ENCODE measurements around the gene NFIB.

Gene NFIB

DNA sequence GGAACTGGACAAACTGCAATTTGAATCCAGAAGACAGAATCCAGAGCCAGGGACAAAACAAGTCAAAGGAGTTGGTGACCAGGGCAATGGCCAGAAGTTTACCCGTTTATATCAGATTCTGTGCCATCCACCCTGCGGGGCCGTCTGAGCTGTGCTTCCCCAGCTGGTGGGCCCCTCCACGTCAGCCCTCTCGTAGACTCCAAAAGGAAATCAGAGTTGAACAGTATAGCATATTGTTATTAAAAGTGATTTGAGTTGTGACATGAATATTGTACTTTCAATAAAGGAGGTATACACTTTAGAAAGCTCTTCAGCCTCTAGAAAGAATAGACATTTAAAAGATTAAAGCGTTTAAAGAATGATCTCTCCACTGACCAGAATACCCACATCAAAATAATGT lies 102.4 kb downstream of the NFIB start:
- Histone ChIP-seq H3K4me1 (ENCODE audit: insufficient read depth, low read length) (peaks cover 13% of the 10 kb centered on the region), H3K27me3 (ENCODE audit: insufficient read depth, low read length) (no peaks in the 10 kb centered on the region), H3K4me3 (ENCODE audit: low read length) (no peak overlapping the region), H3K36me3 (ENCODE audit: insufficient read depth, low read length) (no peaks in the 10 kb centered on the region), H3K9me3 (ENCODE audit: low read length) (no peaks in the 10 kb centered on the region), H2AFZ (ENCODE audit: low read depth, low read length) (no peak overlapping the region)

DNA sequence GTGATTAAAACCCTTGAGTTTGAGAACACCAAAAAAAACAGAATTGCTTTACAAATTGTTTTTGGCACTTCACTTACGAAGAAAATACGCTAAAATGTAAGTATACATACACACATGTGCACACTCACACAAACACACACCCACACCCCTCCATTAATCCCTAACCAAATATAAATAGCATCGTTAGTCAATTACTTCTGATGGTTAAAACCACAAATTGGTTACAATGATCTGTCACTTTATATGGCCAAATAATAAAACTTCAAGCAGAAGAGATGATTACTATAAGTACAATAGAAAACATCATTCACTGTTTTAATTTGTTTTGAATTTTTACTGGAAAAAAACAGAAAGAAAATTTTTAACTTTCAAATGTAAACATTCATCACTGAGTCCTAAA lies 103.5 kb downstream of the NFIB start:
- Histone ChIP-seq H3K9me3 (ENCODE audit: low read length) (no peaks in the 10 kb centered on the region), H3K36me3 (ENCODE audit: insufficient read depth, low read length) (no peaks in the 10 kb centered on the region), H3K27me3 (ENCODE audit: insufficient read depth, low read length) (no peaks in the 10 kb centered on the region), H3K4me3 (ENCODE audit: low read length) (no peak overlapping the region), H2AFZ (ENCODE audit: low read depth, low read length) (no peak overlapping the region), H3K4me1 (ENCODE audit: insufficient read depth, low read length) (peaks cover 13% of the 10 kb centered on the region)

DNA sequence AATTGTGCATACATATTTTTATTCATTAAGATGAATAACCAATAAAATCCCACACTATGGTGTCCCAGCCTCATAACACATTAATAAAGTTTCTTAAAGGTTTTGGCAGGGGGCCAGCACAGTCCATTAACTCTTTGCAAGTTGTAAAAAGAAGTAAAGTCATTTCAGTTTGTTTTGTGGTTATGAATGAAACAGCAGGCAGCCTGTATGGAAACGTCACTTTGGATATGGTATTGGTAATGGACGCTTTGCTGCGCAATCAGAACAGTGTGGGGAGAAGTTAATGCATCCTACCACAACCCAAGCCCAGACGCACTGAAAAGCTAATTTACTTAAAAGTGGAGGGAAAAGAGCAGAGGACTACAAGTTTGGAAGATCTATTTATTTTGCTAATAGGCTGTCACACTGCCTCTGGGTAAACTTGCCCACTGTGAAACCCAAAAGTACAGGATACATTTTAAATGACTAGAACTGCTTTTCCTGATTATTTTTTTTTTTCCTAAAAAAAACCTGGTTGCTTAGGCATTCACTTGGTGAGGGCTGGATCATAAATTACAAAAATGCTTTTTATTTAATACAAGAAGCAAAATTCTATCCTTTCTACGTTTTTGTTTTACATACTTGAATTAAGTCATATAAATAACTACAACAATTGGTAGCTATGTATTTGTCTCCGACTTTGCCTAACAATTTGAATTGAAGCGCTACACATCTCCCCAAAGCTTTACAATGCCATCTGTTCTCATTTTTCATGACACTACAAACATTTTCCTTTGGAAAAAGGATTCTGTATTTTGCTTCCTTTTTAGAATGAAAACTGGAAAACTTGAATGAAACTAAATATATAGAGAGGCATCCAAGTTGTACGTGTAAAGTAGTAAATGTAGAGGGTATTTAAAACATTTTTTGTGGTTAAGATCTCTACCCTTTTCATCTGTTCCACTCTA lies 104.3 kb downstream of the NFIB start:
- Histone ChIP-seq H3K36me3 (ENCODE audit: insufficient read depth, low read length) (no peaks in the 10 kb centered on the region), H3K4me3 (ENCODE audit: low read length) (no peak overlapping the region), H3K4me1 (ENCODE audit: insufficient read depth, low read length) (peaks cover 13% of the 10 kb centered on the region), H3K27me3 (ENCODE audit: insufficient read depth, low read length) (no peaks in the 10 kb centered on the region), H3K9me3 (ENCODE audit: low read length) (no peaks in the 10 kb centered on the region), H2AFZ (ENCODE audit: low read depth, low read length) (no peak overlapping the region)

DNA sequence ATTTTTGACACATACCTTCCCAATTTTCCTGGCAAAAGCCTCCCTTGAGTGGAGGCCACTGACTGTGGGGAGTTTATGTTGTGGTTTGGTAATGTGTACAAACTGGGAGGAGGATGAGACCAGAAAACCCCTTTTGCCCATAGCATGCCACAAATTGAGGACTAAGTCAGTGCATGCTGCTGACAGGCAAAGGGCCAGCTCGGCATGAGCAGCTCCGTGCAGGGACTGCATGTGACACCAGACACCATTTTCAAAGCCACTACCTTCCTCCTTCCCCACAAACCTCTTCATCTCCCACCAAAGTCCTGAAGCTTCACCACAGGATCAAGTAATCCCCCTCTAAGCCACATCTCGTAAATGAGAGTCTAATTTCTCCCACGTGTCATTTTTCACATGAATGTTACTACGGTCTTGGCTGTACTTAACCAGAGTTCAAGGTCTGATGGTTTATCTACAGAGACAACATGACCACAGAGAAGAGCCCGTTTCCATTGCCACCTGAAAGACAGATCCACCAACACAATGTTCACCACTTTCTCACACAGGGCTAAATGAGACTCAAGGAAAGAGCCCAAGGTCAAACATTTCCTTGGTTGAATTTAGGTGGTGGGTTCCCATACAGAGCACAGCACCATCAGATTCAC lies 106.5 kb downstream of the NFIB start:
- H2AFZ ChIP-seq (ENCODE audit: low read depth, low read length): no peak overlapping the region
- peaks cover 13% of the 10 kb centered on the region for H3K4me1 ChIP-seq (ENCODE audit: insufficient read depth, low read length)
- H3K27me3 ChIP-seq (ENCODE audit: insufficient read depth, low read length): no peaks in the 10 kb centered on the region
- no peaks in the 10 kb centered on the region for H3K36me3 ChIP-seq (ENCODE audit: insufficient read depth, low read length)
- no peaks in the 10 kb centered on the region for H3K9me3 ChIP-seq (ENCODE audit: low read length)
- no peak overlapping the region for H3K4me3 ChIP-seq (ENCODE audit: low read length)

DNA sequence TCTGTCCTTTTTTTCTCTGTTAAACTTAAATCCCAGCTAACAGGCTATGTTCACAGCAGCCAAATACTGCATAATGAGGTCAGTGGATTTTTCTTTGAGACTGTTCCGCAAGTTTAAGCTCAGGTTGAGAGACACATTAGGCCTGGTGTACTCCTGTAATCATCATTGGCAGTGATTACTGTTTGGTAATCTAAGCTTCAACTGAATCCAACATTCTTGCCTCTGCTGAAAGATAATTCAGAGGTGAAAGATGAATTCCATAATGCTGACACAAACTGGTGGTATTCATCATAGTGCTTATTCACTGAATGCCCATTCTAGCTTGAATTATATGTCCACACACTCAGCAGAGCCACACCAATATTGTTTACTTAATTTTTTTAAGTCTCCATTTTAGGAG lies 108.5 kb downstream of the NFIB start:
- Histone ChIP-seq H2AFZ (ENCODE audit: low read depth, low read length) (no peak overlapping the region), H3K27me3 (ENCODE audit: insufficient read depth, low read length) (no peaks in the 10 kb centered on the region), H3K4me1 (ENCODE audit: insufficient read depth, low read length) (peaks cover 11% of the 10 kb centered on the region), H3K4me3 (ENCODE audit: low read length) (no peak overlapping the region), H3K9me3 (ENCODE audit: low read length) (no peaks in the 10 kb centered on the region), H3K36me3 (ENCODE audit: insufficient read depth, low read length) (no peaks in the 10 kb centered on the region)

DNA sequence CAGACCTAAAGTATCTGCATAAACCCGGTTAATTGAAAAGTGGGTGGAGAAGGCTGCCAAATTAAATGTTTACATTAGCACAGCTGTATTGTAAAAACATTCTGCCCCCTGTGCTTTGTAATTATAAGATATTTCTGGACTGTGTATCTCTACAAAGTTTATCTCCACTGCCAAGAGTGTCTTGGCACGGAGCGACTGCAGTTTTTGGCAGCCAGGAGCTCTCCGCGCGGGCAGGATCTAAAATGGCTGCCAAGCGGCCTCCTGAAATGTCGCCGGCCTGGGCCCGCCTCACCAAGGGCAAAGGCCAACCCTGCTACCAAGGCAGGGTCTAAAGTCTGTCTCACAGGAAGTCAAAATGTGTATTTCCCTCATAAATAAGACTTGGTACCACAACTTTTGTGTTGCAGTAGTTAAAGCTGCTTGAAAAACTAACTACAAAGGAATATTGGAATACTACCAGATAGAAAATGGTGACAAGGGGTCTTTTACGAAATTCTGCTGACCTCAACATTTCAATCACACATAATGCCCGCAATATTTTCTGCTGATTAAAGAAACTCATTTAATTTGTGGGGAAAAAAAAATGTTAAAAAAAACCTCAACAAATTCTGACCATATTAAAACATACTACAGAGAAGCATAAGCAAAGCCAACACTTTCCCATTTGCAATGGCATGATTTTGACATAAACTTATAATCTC lies 110.4 kb downstream of the NFIB start:
- Histone ChIP-seq H3K36me3 (ENCODE audit: insufficient read depth, low read length) (no peaks in the 10 kb centered on the region), H3K4me3 (ENCODE audit: low read length) (no peak overlapping the region)

DNA sequence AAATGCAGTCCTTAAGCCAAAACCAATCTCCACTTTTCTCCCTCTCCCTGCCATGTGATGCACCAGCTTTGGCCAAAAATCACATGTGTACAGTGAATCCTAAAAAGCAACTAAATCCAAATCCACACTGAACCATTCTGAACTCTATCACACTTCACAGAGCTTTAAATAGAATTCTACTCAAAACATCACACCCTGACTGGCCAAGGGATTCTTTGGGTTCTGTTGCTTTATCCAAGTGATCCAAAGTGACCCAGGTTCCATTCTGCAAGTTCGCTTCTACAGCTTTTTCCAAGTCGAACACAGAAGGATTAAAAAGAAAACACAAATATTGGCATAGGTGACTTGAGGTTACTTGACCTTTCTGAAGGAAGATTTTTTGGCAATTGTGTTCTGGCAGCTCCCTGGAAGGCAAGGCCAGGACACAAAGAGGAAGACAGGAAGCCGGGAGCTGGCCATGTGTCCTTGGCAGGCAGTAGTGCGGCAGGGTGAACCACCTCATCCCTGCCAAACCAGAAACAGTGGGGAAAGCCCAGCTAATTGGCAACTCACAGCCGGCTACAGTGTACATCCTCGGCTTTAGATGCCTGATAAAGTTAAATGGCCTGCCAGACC lies 115.0 kb downstream of the NFIB start:
- H3K27me3 ChIP-seq (ENCODE audit: insufficient read depth, low read length): no peaks in the 10 kb centered on the region
- no peak overlapping the region for H3K4me3 ChIP-seq (ENCODE audit: low read length)
- H3K4me1 ChIP-seq (ENCODE audit: insufficient read depth, low read length): peaks cover 7% of the 10 kb centered on the region
- H2AFZ ChIP-seq (ENCODE audit: low read depth, low read length): no peak overlapping the region
- H3K9me3 ChIP-seq (ENCODE audit: low read length): no peaks in the 10 kb centered on the region
- no peaks in the 10 kb centered on the region for H3K36me3 ChIP-seq (ENCODE audit: insufficient read depth, low read length)

More for the DNA sequence above, 110.4 kb downstream of the NFIB start:
- Histone ChIP-seq H3K9me3 (ENCODE audit: low read length) (no peaks in the 10 kb centered on the region), H2AFZ (ENCODE audit: low read depth, low read length) (no peak overlapping the region), H3K27me3 (ENCODE audit: insufficient read depth, low read length) (no peaks in the 10 kb centered on the region), H3K4me1 (ENCODE audit: insufficient read depth, low read length) (no peaks in the 10 kb centered on the region)

DNA sequence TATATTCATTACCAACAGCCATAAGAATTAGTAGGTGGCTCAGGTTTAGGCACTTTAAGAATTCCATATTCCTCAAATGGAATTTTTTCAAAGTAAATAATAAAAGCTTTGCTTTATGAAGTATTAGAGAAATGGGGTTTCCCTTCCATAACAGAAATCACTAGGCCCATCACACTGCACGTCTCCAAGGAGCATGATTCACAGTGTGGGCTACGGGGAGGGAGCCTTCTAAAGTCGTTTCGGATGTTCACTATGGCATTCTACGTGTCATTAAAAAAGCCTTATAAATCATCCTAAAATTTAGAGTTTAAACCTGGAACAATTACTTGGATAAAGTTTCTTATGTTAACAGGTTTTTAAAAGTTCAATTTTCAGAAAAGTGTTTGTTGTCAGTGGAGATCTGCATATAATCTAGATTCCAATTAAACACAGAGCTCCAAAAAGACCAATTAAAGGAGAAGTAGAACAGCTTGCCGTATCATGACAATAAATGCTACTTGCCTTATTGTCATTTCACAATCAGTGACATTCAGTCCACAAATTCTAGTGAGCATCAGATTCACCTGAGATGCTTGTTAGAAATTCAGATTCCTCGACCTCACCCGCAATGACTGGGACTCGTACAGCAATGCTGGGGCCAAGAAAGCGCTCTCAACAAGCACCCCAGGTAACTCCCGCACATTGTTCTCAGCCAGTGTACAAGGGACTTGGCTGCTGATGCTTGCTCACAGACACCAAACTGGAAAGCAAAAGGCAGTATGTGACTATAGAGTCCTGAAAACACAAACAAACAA lies 115.7 kb downstream of the NFIB start:
- Histone ChIP-seq H3K9me3 (ENCODE audit: low read length) (no peaks in the 10 kb centered on the region), H3K4me1 (ENCODE audit: insufficient read depth, low read length) (peaks cover 7% of the 10 kb centered on the region), H2AFZ (ENCODE audit: low read depth, low read length) (no peak overlapping the region), H3K36me3 (ENCODE audit: insufficient read depth, low read length) (no peaks in the 10 kb centered on the region), H3K4me3 (ENCODE audit: low read length) (no peak overlapping the region), H3K27me3 (ENCODE audit: insufficient read depth, low read length) (no peaks in the 10 kb centered on the region)

DNA sequence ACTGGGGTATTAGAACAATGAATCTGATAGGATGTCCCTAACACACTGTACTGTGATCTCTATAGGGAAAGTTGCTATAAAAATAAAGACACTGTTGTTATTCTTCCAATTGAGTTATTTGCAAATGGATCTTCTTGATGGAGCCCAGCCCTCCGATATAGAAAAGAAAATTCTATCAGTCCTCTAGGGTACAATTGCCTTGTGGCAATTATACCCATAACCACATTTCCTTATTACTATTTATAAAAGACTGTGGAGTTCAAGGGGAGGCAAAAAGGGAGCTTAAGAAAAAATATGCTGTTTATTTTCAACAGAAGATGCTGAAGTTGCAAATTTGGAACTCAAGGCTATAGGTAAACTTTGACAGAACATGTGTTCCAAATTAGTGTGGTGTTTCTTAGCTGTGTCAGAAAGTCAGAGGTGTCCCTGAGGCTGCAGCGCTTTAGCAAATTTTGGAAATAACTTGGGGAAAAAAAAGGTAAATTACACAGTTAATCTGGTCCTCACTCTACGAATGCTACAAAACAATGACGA lies 116.5 kb downstream of the NFIB start:
- H3K36me3 ChIP-seq (ENCODE audit: insufficient read depth, low read length): no peaks in the 10 kb centered on the region
- H3K27me3 ChIP-seq (ENCODE audit: insufficient read depth, low read length): no peaks in the 10 kb centered on the region
- H2AFZ ChIP-seq (ENCODE audit: low read depth, low read length): no peak overlapping the region
- H3K4me3 ChIP-seq (ENCODE audit: low read length): no peak overlapping the region
- no peaks in the 10 kb centered on the region for H3K9me3 ChIP-seq (ENCODE audit: low read length)
- peaks cover 7% of the 10 kb centered on the region for H3K4me1 ChIP-seq (ENCODE audit: insufficient read depth, low read length)

DNA sequence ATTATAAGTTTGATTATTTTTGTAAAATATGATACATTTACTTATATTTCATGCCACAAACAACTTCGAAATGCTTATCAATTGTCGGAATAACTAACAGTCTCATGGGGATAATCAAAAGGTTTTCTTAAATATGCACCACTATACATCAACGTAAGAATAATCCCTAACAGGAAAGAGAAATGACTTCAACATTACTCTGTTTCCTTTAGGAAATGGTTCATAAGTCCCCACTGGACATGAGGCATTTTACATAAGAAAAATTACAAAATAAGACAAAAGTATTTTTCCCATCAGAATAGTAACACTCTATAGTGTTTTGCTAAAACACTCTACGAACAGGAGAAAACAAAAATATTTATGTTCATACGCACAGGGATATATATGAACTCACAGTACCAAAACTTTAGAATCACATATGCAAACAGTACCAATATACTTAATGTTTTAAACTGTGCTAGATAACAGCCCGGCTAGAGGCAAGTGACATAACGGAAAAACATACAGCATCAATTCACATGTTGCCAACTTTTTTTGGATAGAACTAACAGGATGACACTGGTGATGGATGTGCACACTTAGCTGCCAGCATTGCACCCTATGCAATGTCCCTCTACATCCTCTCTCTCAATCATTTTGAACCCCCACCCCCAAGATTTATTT lies 120.5 kb downstream of the NFIB start:
- H3K36me3 ChIP-seq (ENCODE audit: insufficient read depth, low read length): no peaks in the 10 kb centered on the region
- no peaks in the 10 kb centered on the region for H3K9me3 ChIP-seq (ENCODE audit: low read length)
- peaks cover 7% of the 10 kb centered on the region for H3K4me1 ChIP-seq (ENCODE audit: insufficient read depth, low read length)
- H2AFZ ChIP-seq (ENCODE audit: low read depth, low read length): no peak overlapping the region
- H3K27me3 ChIP-seq (ENCODE audit: insufficient read depth, low read length): no peaks in the 10 kb centered on the region
- H3K4me3 ChIP-seq (ENCODE audit: low read length): no peak overlapping the region

DNA sequence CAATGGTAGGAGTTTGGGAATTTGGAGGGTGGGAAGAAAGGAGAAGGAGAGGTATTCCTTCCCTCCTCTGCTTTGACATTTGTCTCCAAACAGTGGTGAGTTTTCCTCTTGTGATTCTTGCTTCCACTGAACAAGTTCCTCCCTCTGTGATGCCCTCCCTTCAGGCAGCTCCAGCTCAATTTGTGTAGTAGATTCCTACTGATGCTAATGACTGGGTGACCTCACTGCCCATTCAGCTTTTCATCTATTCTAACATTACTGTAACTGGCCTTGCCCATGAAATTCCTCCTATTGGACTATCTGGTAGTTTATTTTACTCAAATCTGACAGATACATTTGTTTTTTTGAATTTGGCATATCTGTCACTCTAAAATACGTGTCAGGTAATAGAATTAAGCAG lies 121.4 kb downstream of the NFIB start:
- no peak overlapping the region for H2AFZ ChIP-seq (ENCODE audit: low read depth, low read length)
- H3K4me1 ChIP-seq (ENCODE audit: insufficient read depth, low read length): peaks cover 7% of the 10 kb centered on the region
- no peaks in the 10 kb centered on the region for H3K27me3 ChIP-seq (ENCODE audit: insufficient read depth, low read length)
- H3K36me3 ChIP-seq (ENCODE audit: insufficient read depth, low read length): no peaks in the 10 kb centered on the region
- no peak overlapping the region for H3K4me3 ChIP-seq (ENCODE audit: low read length)
- no peaks in the 10 kb centered on the region for H3K9me3 ChIP-seq (ENCODE audit: low read length)

DNA sequence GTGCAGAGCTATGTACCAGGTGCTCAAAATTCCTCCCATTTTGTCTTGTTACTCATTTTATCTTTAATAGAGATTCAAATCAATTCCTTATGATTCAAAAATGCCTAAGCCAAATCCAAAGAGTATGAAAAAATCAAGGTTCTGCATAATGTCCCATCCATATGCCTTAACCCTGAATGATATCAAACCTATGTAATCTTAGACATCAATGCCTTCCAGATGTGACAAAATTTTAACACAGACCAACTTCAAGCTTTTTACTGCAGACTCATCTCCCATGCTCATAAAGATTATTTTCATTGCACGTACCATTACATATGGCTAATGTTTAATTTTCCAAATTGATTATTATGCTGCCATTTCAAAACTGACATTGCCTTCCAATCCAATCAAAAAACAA lies 122.4 kb downstream of the NFIB start:
- H2AFZ ChIP-seq (ENCODE audit: low read depth, low read length): no peak overlapping the region
- H3K27me3 ChIP-seq (ENCODE audit: insufficient read depth, low read length): no peaks in the 10 kb centered on the region
- no peak overlapping the region for H3K4me3 ChIP-seq (ENCODE audit: low read length)
- peaks cover 7% of the 10 kb centered on the region for H3K4me1 ChIP-seq (ENCODE audit: insufficient read depth, low read length)
- H3K36me3 ChIP-seq (ENCODE audit: insufficient read depth, low read length): no peaks in the 10 kb centered on the region
- H3K9me3 ChIP-seq (ENCODE audit: low read length): no peaks in the 10 kb centered on the region

Measured in neuron (in vitro differentiated cells).